GM10248 (cell line): ENCODE results near the gene SYT8.

Experiments
- CTCF ChIA-PET: fragments of 300-600 bp; sonication (Branson Sonifier 250); formaldehyde crosslinking; extraction: SDS; loops from one replicate; lab custom pipeline; 2021; ENCODE audit warnings: antibody characterized with exemption; lab: Yijun Ruan, JAX
- POLR2A ChIA-PET: fragments of 350-650 bp; sonication (Branson Sonifier 250); formaldehyde crosslinking; extraction: SDS; loops from one replicate; lab custom pipeline; 2020; ENCODE audit warnings: antibody characterized with exemption; lab: Yijun Ruan, JAX
- DNase-seq: peaks from one replicate; pipeline ENCODE4 v3.0.0; 2012; ENCODE audit errors: extremely low spot score
- CTCF ChIP-seq: IDR thresholded peaks from 2 replicates; pipeline ENCODE4 v1.5.1; 2012; ENCODE audit warnings: mild to moderate bottlenecking, low read depth; ENCODE audit errors: extremely low read depth, missing control alignments, control extremely low read depth

Gene SYT8

GRCh38 chr11:1879342-1879940 lies 44.7 kb downstream of the SYT8 start:
- POLR2A ChIA-PET, result no interaction called here
- no peak for DNase-seq
- CTCF ChIA-PET, result interaction anchor here (1.3 to 1.4 kb wide), 2 partner anchors 227 to 272 kb away, joined by 3 read pairs; no protein-coding TSS in a partner anchor
- TF ChIP-seq CTCF, result no peak

- POLR2A ChIA-PET, result no interaction called here
- CTCF ChIA-PET, result interaction anchor here (1.3 to 4.5 kb wide), 3 partner anchors 31 to 227 kb away, joined by 3 to 38 read pairs (median 28); partner anchors contain the start of gene TNNT3
- no peak for DNase-seq
- no peak for TF ChIP-seq CTCF
Observed at GRCh38 chr11:1879941-1880720, 45.3 kb downstream of the SYT8 start.

- DNase-seq, result no peak
- TF ChIP-seq CTCF, result no peak
- ChIA-PET POLR2A (no interaction called here), CTCF (interaction anchor here (1.2 to 4.5 kb wide), 7 partner anchors 25 to 270 kb away, joined by 3 to 38 read pairs (median 21); partner anchors contain the start of gene TNNT3)
Observed at GRCh38 chr11:1880746-1881441, 46.1 kb downstream of the SYT8 start.

GRCh38 chr11:1881442-1882264 lies 46.9 kb downstream of the SYT8 start:
- CTCF ChIA-PET, result interaction anchor here (0.6 to 4.5 kb wide), 48 partner anchors 9 to 273 kb away, joined by 3 to 38 read pairs (median 6); partner anchors contain the start of genes H19, LSP1, MRPL23 and PRR33
- POLR2A ChIA-PET, result interaction anchor here (0.6 to 0.8 kb wide), 4 partner anchors 9 to 39 kb away, joined by 3 read pairs; partner anchors contain the start of gene PRR33
- DNase-seq, result no peak
- no peak for TF ChIP-seq CTCF

- POLR2A ChIA-PET, result interaction anchor here (0.6 to 0.8 kb wide), 2 partner anchors 34 to 38 kb away, joined by 3 read pairs; no protein-coding TSS in a partner anchor
- TF ChIP-seq CTCF, result peak; percentile 96
- CTCF ChIA-PET, result interaction anchor here (0.6 to 4.5 kb wide), 49 partner anchors 9 to 272 kb away, joined by 3 to 38 read pairs (median 6); partner anchors contain the start of genes H19, LSP1, MRPL23 and PRR33
- DNase-seq, result peak; percentile 90
Observed at GRCh38 chr11:1882265-1883238, 47.8 kb downstream of the SYT8 start.
